Keratinocyte (primary cell): ENCODE measurements around the gene DDX54. TPM values are rescaled to one million over a fixed set of nuclear protein-coding genes. Genes with fewer than 3 reads are reported as not detected.

Experiments
- DNase-seq: peaks from one replicate; pipeline ENCODE4 v3.0.0-alpha.2; 2011; ENCODE audit warnings: low read depth, missing footprints, low spot score
- FAIRE-seq: peaks from 2 replicates; lab custom pipeline; 2011; peaks lifted over from hg19 to GRCh38; lab: Jason Lieb, UNC
- H2AFZ ChIP-seq: 2 replicates; pipeline ENCODE4 v1.6.0; 2012; ENCODE audit warnings: low read length, control low read depth, inconsistent platforms; ENCODE audit not compliant: control insufficient read depth
- H3K27ac ChIP-seq: 2 replicates; pipeline ENCODE4 v1.5.1; 2011; ENCODE audit warnings: low read length; ENCODE audit not compliant: control insufficient read depth, insufficient read depth
- H3K27me3 ChIP-seq: 3 replicates; pipeline ENCODE4 v1.6.0; 2011; ENCODE audit warnings: low read length; ENCODE audit not compliant: control insufficient read depth, insufficient read depth; ENCODE audit errors: extremely low read depth
- H3K36me3 ChIP-seq, 2 experiments: 2 replicates in 1 of 2; 3 replicates in 1 of 2; pipeline ENCODE4 v1.5.1; 2011; ENCODE audit warnings: low read length in 2 of 2, mild to moderate bottlenecking in 1 of 2; ENCODE audit not compliant: control insufficient read depth in 2 of 2, insufficient read depth in 2 of 2; ENCODE audit errors: extremely low read depth in 1 of 2
- H3K4me1 ChIP-seq: 3 replicates; pipeline ENCODE4 v1.5.1; 2011; ENCODE audit warnings: low read length; ENCODE audit not compliant: control insufficient read depth, insufficient read depth; ENCODE audit errors: extremely low read depth
- H3K4me2 ChIP-seq: 3 replicates; pipeline ENCODE4 v1.6.0; 2011; ENCODE audit warnings: low read depth, low read length; ENCODE audit not compliant: control insufficient read depth, insufficient read depth; ENCODE audit errors: extremely low read depth
- H3K4me3 ChIP-seq, 3 experiments: fragments of 200-600 bp in 1 of 3; sonication (generic) in 1 of 3; 2 replicates in 2 of 3; 3 replicates in 1 of 3; pipeline ENCODE4 v1.5.1; 2011 to 2016; ENCODE audit warnings: low read length in 3 of 3, mild to moderate bottlenecking in 3 of 3, control low read depth in 2 of 3, inconsistent platforms in 1 of 3, low read depth in 1 of 3, mixed read lengths in 1 of 3, mixed run types in 1 of 3, moderate library complexity in 1 of 3; ENCODE audit not compliant: control insufficient read depth in 2 of 3, insufficient read depth in 2 of 3; ENCODE audit errors: extremely low read depth in 1 of 3
- H3K79me2 ChIP-seq: 2 replicates; pipeline ENCODE4 v1.6.0; 2012; ENCODE audit warnings: low read length; ENCODE audit not compliant: control insufficient read depth, insufficient read depth
- H3K9ac ChIP-seq: 3 replicates; pipeline ENCODE4 v1.6.0; 2011; ENCODE audit warnings: low read length; ENCODE audit not compliant: control insufficient read depth, insufficient read depth; ENCODE audit errors: extremely low read depth
- H3K9me1 ChIP-seq: 3 replicates; pipeline ENCODE4 v1.6.0; 2011; ENCODE audit warnings: low read length; ENCODE audit not compliant: control insufficient read depth, insufficient read depth; ENCODE audit errors: extremely low read depth
- H3K9me3 ChIP-seq: 2 replicates; pipeline ENCODE4 v1.5.1; 2012; ENCODE audit warnings: low read depth, low read length; ENCODE audit not compliant: control insufficient read depth
- H4K20me1 ChIP-seq: 3 replicates; pipeline ENCODE4 v1.6.0; 2011; ENCODE audit warnings: low read length; ENCODE audit not compliant: control insufficient read depth, insufficient read depth; ENCODE audit errors: extremely low read depth
- CTCF ChIP-seq, 3 experiments: IDR thresholded peaks in 1 of 3; conservative IDR thresholded peaks in 1 of 3; optimal IDR thresholded peaks in 1 of 3; 2 replicates in 2 of 3; 3 replicates in 1 of 3; pipeline versions ENCODE3 to v1.5.1; 2011; ENCODE audit warnings: low read length in 3 of 3, mild to moderate bottlenecking in 3 of 3, moderate library complexity in 2 of 3, control low read depth in 1 of 3, inconsistent platforms in 1 of 3; ENCODE audit not compliant: insufficient read depth in 2 of 3; ENCODE audit errors: extremely low read depth in 1 of 3
- EZH2 ChIP-seq: IDR thresholded peaks from one replicate; pipeline ENCODE4 v1.6.1; 2012; ENCODE audit warnings: inconsistent platforms, mild to moderate bottlenecking, low read length, moderate library complexity
- dilution Hi-C: fragments of 300-500 bp; cut with MboI; formaldehyde crosslinking; loops from one replicate; pipeline ENCODE4 v1.7.0; 2020; ENCODE audit warnings: low sequenced_read_pairs; ENCODE audit not compliant: extremely low pct_ligation_motif_present
- polyA plus RNA-seq, 5 experiments: library from polyadenylated mRNA; depleted of rRNA in 3 of 5; stranded (reverse) in 3 of 5; stranded (forward) in 1 of 5; unstranded in 1 of 5; fragments of >200 nt; gene quantifications; 1 replicate in 1 of 5; 2 replicates in 3 of 5; 3 replicates in 1 of 5; pipeline versions ENCODE4 v1.2.1 to v1.2.3, GENCODE V29; 2011 to 2012; ENCODE audit warnings: missing spikeins in 2 of 5, low read depth in 1 of 5, low replicate concordance in 1 of 5

Gene DDX54
- polyA plus RNA-seq, 1 donor (not counting 4 experiments of a cell fraction or from before 2014, with no cell fraction given), result 44.6 TPM

GRCh38 chr12:113184900-113185179 lies 438 bp downstream of the DDX54 start:
- dilution Hi-C loops, result no loop called here
- Histone ChIP-seq H3K27ac (peak overlapping the region; percentile 95), H4K20me1 (no peaks in the 10 kb centered on the region), H3K27me3 (no peaks in the 10 kb centered on the region), H3K4me1 (peaks cover 14% of the 10 kb centered on the region), H3K79me2 (peaks cover 51% of the 10 kb centered on the region), H3K9me3 (no peaks in the 10 kb centered on the region), H3K9ac (peak overlapping the region; percentile 98), H2AFZ (peak overlapping the region; percentile 89), H3K36me3 (peaks cover 8 to 20% of the 10 kb centered on the region in 2 experiments), H3K4me2 (peak overlapping the region; percentile 96), H3K9me1 (peaks cover 5% of the 10 kb centered on the region), H3K4me3 (peak overlapping the region; percentile 77 to 91 (median 87))
- FAIRE-seq, result no peak
- DNase-seq, result peak; percentile 58
- TF ChIP-seq EZH2 (no peak), CTCF (optimal IDR thresholded peaks at IDR 0.05 in 1 of 3, IDR thresholded peaks at IDR 0.05 in 1 of 3, conservative IDR thresholded peaks at IDR 0.05 in 1 of 3; ENCODE audit: extremely low read depth in 1 of 3, insufficient read depth in 2 of 3, low read length in 3 of 3) (no peak)

- Histone ChIP-seq H4K20me1 (no peaks in the 10 kb centered on the region), H3K4me3 (peak overlapping the region; percentile 77 to 91 (median 87)), H2AFZ (peak overlapping the region; percentile 79), H3K9ac (peak overlapping the region; percentile 98), H3K9me3 (no peaks in the 10 kb centered on the region), H3K27ac (peak overlapping the region; percentile 95), H3K36me3 (peaks cover 13 to 20% of the 10 kb centered on the region in 2 experiments), H3K4me1 (peaks cover 14% of the 10 kb centered on the region), H3K79me2 (peaks cover 51% of the 10 kb centered on the region), H3K4me2 (peak overlapping the region; percentile 96), H3K9me1 (peaks cover 5% of the 10 kb centered on the region), H3K27me3 (no peaks in the 10 kb centered on the region)
- FAIRE-seq (no peak), DNase-seq (no peak)
- TF ChIP-seq EZH2 (no peak), CTCF (optimal IDR thresholded peaks at IDR 0.05 in 1 of 3, IDR thresholded peaks at IDR 0.05 in 1 of 3, conservative IDR thresholded peaks at IDR 0.05 in 1 of 3; ENCODE audit: extremely low read depth in 1 of 3, insufficient read depth in 2 of 3, low read length in 3 of 3) (no peak)
- dilution Hi-C loops, result no loop called here
These were observed 979 bp downstream of the DDX54 start for GRCh38 chr12:113184098-113184899.
